IPS-NIHi11 (cell line): Measurements from ENCODE around the gene MSANTD2.

Experiments used
- DNase-seq: peaks from one replicate; pipeline ENCODE4 v3.0.0; 2012; ENCODE audit warnings: mixed read lengths, low spot score

Gene MSANTD2

DNA sequence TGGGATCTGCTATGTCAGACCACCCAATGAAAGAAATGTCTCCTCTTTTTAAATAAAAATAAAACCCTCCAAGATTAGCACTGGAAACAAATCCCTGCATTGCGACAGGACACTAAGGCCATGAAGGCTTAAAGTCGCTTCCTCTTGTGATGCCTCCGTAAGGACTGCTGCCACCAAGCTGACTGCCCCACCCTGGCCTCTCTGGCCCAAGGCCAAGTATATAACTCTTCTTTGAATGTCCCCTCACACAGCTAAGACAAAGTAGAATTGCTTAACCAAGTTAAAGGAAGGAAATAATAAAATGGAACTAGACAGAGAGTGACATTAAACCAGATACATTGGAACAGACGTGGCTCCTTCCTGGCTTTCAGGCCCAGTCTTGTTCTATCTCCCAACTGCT is 68.0 kb downstream of the MSANTD2 start:
- DNase-seq, result no peak

- DNase-seq, result no peak
These were observed 70.6 kb downstream of the MSANTD2 start for GRCh38 chr11:124729571-124729970.

DNA sequence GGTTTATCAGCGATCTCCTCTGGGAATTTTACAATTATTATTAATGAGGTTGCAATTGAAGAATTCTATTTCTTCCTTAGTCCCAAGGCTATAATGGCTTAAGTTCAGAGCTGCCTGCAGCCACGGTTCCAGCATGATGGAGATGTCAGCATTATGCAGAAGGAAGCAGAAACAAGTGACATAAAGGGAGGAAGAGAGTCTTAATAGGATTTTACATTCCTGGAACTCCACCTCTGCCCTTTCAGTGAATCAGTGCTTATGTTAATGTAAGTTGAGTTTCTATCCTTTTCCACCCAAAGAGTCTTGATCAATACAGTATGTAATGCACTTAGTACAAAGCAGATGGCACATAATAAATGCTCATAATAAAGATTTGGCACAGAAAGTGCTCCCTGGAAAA is 72.1 kb downstream of the MSANTD2 start:
- no peak for DNase-seq

DNA sequence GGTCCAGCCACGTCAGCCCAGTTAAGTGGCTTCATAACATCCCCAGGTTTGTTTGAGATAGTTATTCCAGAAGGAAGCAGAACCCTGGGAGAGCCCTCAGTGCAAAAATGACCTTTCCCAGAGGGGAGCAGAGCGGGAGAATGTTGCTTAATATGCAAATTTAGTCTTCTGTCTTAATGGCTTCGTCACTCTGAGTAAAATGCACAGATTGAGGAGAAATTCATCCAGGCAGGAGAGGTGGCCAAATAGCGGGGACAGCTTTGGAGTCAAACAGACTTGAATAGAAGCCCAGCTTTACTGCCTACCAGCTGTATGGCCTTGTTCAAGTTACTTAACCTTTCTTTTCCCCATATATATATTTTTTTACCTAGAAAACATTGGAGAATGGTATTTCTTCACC is 72.7 kb downstream of the MSANTD2 start:
- DNase-seq, result no peak

DNA sequence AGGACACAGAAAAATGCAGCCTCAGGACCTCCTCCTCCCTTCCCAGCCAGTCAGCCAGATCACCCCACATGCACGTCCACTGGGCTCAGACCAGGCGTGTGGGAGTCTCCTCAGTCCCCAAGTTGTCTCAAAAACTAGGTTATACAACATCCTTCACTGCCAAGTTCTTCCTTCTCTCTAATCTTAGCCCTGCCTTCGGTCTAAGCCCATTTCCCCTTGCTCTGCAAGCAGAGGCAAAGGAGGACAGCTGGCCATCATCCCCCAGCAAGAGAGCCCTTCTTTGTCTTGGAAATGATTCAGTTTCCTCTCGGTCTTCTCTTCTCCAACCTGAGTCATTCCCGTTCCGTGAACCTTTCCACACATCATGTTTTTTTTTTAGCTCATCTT is 74.5 kb downstream of the MSANTD2 start:
- no peak for DNase-seq

DNA sequence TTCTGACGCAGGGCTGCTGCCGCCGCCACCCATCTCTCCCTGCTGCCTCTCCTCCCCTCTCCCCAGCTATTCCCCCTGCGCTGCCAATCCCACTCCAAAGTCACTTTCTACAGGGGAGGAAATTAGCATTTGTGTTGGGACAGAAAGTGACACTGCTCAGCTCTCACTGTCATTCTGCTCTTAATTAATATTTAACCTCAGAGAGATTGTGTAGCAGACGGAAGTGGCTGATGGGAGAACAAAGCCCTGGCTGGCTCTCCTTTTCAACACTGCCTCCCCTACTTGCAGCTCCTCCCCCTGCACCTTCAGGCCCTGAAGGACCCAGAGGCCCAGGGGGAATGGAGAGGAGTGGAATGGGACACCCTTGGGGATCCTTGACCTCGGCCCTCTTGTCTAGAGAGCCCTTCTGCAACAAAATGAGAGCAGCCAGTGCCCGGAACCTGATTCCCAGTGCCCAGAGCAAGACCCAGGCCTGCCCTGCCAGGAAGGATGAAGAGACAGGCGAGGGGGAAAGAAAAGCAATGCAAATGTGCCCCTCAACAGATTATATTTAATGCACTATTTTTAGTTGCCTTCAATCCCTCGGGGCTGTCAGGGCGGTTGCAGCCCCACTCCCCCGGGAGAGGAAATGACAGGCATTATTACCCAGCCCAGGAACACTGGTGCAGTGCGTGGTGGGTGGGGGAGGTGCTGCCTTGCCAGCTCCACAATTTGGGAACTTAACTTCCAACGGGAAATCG is 75.1 kb downstream of the MSANTD2 start:
- no peak for DNase-seq

- no peak for DNase-seq
These were observed 78.0 kb downstream of the MSANTD2 start for GRCh38 chr11:124722176-124722575.

DNA sequence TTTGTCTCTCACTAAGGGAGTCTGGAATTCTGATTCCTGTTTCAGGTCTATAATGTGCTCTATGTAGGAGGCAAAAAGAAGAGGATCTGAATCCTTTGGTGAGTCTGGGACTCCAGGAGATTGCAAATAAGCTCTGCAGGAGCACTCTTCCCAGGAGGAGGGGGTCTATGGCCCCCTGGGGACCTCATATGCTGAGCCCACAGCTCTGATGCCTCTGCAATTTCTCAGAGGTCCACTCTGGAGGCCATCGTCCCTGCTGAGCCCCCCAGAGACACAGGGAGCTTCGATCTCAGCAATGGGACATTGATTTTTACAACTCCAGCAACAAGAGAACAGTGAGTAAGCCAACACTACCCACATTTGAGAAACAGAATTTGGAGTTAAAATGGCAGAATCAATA is 80.7 kb downstream of the MSANTD2 start:
- no peak for DNase-seq

GRCh38 chr11:124718801-124719200 is 81.4 kb downstream of the MSANTD2 start:
- no peak for DNase-seq

DNA sequence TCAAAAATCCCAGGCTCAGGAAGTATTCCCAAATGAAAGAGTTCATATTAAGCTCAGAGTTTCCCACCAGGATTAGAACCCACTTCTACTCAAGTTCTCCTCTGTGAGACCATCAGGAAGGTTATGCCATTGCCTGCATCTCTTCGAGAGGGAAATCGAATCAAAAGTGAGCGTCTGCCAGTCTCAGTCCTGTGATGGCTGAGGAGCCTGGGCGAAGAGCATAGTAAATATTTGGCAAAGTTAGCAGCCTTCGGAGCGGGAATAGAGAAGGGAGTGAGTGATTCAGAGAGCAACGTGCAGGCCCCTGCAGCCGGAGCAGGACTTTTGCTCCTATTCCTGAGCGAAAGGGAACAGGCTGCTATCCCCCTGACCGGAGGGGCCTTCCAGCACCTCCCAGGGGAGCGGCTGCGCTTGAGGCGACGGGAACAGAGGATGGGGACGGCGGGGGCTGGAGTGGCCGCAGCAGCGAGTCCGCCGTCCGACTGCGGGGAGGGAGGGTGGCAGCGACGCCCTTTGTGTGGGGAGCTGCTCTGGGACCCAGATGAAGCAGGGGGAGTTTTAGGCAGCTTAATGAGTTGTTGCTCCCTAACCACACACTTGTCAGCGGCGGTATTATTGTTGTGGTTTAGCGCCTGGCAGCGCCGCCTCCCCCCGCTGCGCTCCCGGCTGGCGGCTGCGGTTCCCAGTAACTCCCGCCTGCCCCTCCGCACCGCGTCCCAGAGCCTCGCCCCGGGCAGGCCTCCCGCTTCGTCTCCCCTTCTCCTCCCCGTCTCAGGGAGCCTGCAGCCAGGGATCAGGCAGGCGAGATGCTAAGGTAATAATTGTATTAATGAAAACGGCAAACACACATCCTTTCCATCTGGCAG is 82.2 kb downstream of the MSANTD2 start:
- peak; percentile 59 for DNase-seq

DNA sequence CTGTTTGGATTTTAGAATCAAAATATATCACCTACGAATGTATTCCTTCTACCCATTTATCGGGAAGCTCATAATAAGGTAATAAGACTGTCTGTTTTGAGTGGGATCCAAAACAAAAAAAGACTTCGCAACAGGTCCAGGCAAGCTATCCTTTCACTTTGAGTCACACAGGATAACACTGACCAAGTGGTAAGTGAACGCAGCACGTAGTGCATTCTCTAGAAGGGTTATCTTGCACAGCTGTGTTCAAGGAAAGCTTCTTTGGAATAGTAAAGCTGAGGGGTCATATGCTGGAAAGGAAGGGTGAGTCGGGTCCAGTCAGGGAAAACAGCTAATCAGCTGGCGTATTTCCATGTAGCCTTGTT is 82.8 kb downstream of the MSANTD2 start:
- no peak for DNase-seq

GRCh38 chr11:124716591-124716990 is 83.6 kb downstream of the MSANTD2 start:
- DNase-seq, result no peak
